GM12878 (cell line): Measurements from ENCODE around the gene MAGI3. TPM values are rescaled to one million over a fixed set of nuclear protein-coding genes. Genes with fewer than 3 reads are reported as not detected.

Experiments used
- ATAC-seq: fragments of 200-7000 bp; cut with Tn5 transposase; 3 replicates; pipeline ENCODE4 v1.9.1; 2020; ENCODE audit warnings: mild to moderate bottlenecking, moderate library complexity
- BruUV-seq: library from RNA; stranded (reverse); fragments of 400-500 nt; replicated peaks from 2 replicates; lab custom pipeline; 2021; lab: Mats Ljungman, UMichigan
- CTCF ChIA-PET: fragments of 300-600 bp; sonication (Branson Sonifier 250); formaldehyde crosslinking; extraction: SDS; loops from one replicate; lab custom pipeline; 2021; ENCODE audit warnings: inconsistent platforms; lab: Yijun Ruan, JAX
- POLR2A ChIA-PET: fragments of 350-600 bp; formaldehyde crosslinking; extraction: SDS; loops from one replicate; lab custom pipeline; 2021; ENCODE audit warnings: inconsistent platforms; lab: Charles Lee
- RAD21 ChIA-PET: fragments of 300-600 bp; sonication (Branson Sonifier 250); formaldehyde crosslinking; loops from one replicate; lab custom pipeline; 2023; ENCODE audit warnings: antibody characterized with exemption; ENCODE audit not compliant: unreplicated experiment; lab: Charles Lee
- SMC1A ChIA-PET: fragments of 300-600 bp; sonication (Branson Sonifier 250); formaldehyde crosslinking; loops from one replicate; lab custom pipeline; 2023; ENCODE audit not compliant: unreplicated experiment, uncharacterized antibody; lab: Charles Lee
- DNase-seq: peaks from one replicate; pipeline ENCODE4 v3.0.0-alpha.2; 2011; ENCODE audit warnings: low read depth, low spot score
- FAIRE-seq: peaks from 3 replicates; lab custom pipeline; 2011; peaks lifted over from hg19 to GRCh38; lab: Jason Lieb, UNC
- H2AFZ ChIP-seq: 2 replicates; pipeline ENCODE4 v1.6.0; 2011; ENCODE audit warnings: low read depth, low read length, control low read depth; ENCODE audit not compliant: control insufficient read depth
- H3K27ac ChIP-seq: 2 replicates; pipeline ENCODE4 v1.5.1; 2011; ENCODE audit warnings: control low read depth; ENCODE audit not compliant: control insufficient read depth, insufficient read depth
- H3K27me3 ChIP-seq, 2 experiments: replicated peaks in 1 of 2; 2 replicates each; pipeline versions ENCODE4 v1.6.0 to v1.6.1; 2011; ENCODE audit warnings: low read length in 1 of 2; ENCODE audit not compliant: control insufficient read depth in 2 of 2, insufficient read depth in 2 of 2
- H3K36me3 ChIP-seq, 2 experiments: 2 replicates each; pipeline ENCODE4 v1.5.1; 2011; ENCODE audit warnings: low read length in 1 of 2; ENCODE audit not compliant: control insufficient read depth in 2 of 2, insufficient read depth in 2 of 2
- H3K4me1 ChIP-seq: 2 replicates; pipeline ENCODE4 v1.6.1; 2011; ENCODE audit warnings: mild to moderate bottlenecking, low read length, moderate library complexity, mixed read lengths; ENCODE audit not compliant: control insufficient read depth, insufficient read depth
- H3K4me2 ChIP-seq: 2 replicates; pipeline ENCODE4 v1.6.0; 2011; ENCODE audit warnings: control low read depth; ENCODE audit not compliant: control insufficient read depth, insufficient read depth
- H3K4me3 ChIP-seq: fragments of 200-600 bp; sonication (generic); 2 replicates; pipeline ENCODE4 v1.5.1; 2016
- H3K79me2 ChIP-seq: 2 replicates; pipeline ENCODE4 v1.6.0; 2011; ENCODE audit warnings: low read length; ENCODE audit not compliant: control insufficient read depth, insufficient read depth
- H3K9ac ChIP-seq: 2 replicates; pipeline ENCODE4 v1.8.0; 2011; ENCODE audit warnings: low read length, control low read depth, mixed read lengths; ENCODE audit not compliant: control insufficient read depth, insufficient read depth
- H3K9me3 ChIP-seq: replicated peaks from 3 replicates; pipeline ENCODE4 v1.5.1; 2011; ENCODE audit warnings: mild to moderate bottlenecking, low read length; ENCODE audit not compliant: control insufficient read depth, insufficient read depth
- H4K20me1 ChIP-seq: 2 replicates; pipeline ENCODE4 v1.6.0; 2011; ENCODE audit not compliant: control insufficient read depth, insufficient read depth
- CHD1 ChIP-seq: IDR thresholded peaks from 2 replicates; pipeline ENCODE4 v1.6.1; 2012; ENCODE audit warnings: low read depth, low read length, improper control_type of control experiment
- FOS ChIP-seq: IDR thresholded peaks from 3 replicates; pipeline ENCODE4 v1.6.1; 2011; ENCODE audit warnings: borderline replicate concordance; ENCODE audit not compliant: insufficient read length; ENCODE audit errors: extremely low read depth
- NBN ChIP-seq: fragments of 450-650 bp; IDR thresholded peaks from 2 replicates; pipeline ENCODE4 v1.6.1; 2016
- PAX5 ChIP-seq: IDR thresholded peaks from 2 replicates; pipeline ENCODE4 v1.6.1; 2011; ENCODE audit warnings: low read depth, low read length, borderline replicate concordance
- RELA ChIP-seq: fragments of 450-650 bp; IDR thresholded peaks from 2 replicates; pipeline ENCODE4 v1.8.0; 2014; ENCODE audit warnings: borderline replicate concordance; ENCODE audit not compliant: partially characterized antibody
- TCF3 ChIP-seq: IDR thresholded peaks from 2 replicates; pipeline ENCODE4 v1.6.1; 2012; ENCODE audit warnings: low read depth, mild to moderate bottlenecking, low read length, borderline replicate concordance; ENCODE audit not compliant: insufficient read depth
- WGBS: methylation state at CpG from one replicate; pipeline ENCODE4 v1.1.6; 2016; ENCODE audit warnings: low lambda C conversion rate; ENCODE audit not compliant: insufficient replicate concordance, insufficient coverage; ENCODE audit errors: missing lambda C conversion rate; 5-methylcytosine and 5-hydroxymethylcytosine counted together
- in situ Hi-C: fragments of 300-500 bp; cut with MboI; formaldehyde crosslinking; loops from 9 replicates; pipeline ENCODE4 v1.14.3; 2018; ENCODE audit warnings: mixed read lengths
- intact Hi-C: fragments of 100-400 bp; cut with micrococcal nuclease; formaldehyde crosslinking; loops from one replicate; pipeline ENCODE4 v1.14.2; 2022; ENCODE audit not compliant: unreplicated experiment
- polyA plus RNA-seq, 11 experiments: library from polyadenylated mRNA; depleted of rRNA in 4 of 11; unstranded in 6 of 11; stranded (reverse) in 5 of 11; fragments of >200 nt; fragmentation: Nextera tagmentation in 4 of 11; fragmentation: Illumina TruSeq in 1 of 11; extraction: Ambion mirVana in 4 of 11; extraction: Trizol in 1 of 11; gene quantifications; 1 replicate in 1 of 11; 2 replicates in 10 of 11; pipeline versions ENCODE4 v1.2.1 to v1.2.3, GENCODE V29; 2011 to 2016; ENCODE audit warnings: inconsistent platforms in 2 of 11, missing spikeins in 2 of 11, low read depth in 1 of 11
- total RNA-seq, 4 experiments: library from RNA; depleted of rRNA in 3 of 4; stranded (reverse); fragments of >200 nt in 3 of 4; fragmentation: Illumina TruSeq in 1 of 4; extraction: Trizol in 1 of 4; gene quantifications; 2 replicates each; pipeline versions ENCODE4 v1.2.1 to v1.2.3, GENCODE V29; 2013 to 2021
- TF ChIP-seq, protein P1 (sequence below): fragments of 450-650 bp; formaldehyde crosslinking; IDR thresholded peaks from 2 replicates; pipeline ENCODE4 v1.4.0; 2020; ENCODE audit warnings: mild to moderate bottlenecking, moderate library complexity
- TF ChIP-seq, protein P2 (sequence below): IDR thresholded peaks from 2 replicates; pipeline ENCODE4 v1.6.1; 2012; ENCODE audit warnings: low read depth, low read length, improper control_type of control experiment

Gene MAGI3
- total and polyA plus RNA-seq, 10 of the 15 experiments (the other 5 are each of a cell fraction or from before 2014, with no cell fraction given), result 0.17 to 0.65 (median 0.32) TPM

DNA sequence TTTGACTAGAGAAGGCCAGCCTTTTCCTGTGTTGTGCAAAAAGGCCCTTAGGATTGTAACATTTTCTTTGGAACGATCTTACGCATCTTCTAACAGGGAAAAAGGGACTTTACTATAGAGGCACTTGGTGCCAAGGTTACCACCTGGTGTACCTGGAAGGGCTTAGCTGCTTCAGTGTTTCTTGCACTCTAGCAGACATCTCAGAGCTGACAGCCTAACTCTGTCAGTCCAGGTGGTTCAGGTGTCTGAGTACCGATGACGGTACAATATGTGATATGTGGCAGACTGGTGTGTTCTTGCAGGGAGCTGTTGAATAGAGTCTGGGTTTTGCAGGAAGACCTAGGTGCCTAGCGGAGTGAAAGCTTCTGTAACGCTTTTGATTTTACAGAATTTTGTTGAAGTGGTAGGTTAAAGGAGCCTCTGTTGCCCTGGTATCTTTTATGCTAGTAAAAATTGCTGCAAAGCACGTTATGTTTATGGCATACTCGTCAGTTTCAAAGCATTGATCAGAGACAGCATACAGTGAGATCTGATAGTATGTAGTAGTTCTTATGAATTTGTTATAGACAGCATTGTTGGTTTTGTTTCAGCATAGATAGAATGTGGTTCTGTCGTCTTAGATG, 1.4 kb downstream of the MAGI3 start:
- H2AFZ ChIP-seq, result peak overlapping the region; percentile 86
- RAD21 ChIA-PET, result no interaction called here
- WGBS, result 44% methylated on average over 9 of the region's 9 CpGs
- no peak for DNase-seq
- peaks cover 2% of the 10 kb centered on the region; the same call in 1 of the 2 replicates for H3K4me1 ChIP-seq
- CTCF ChIA-PET, result interaction anchor here (0.6 to 2.1 kb wide), 3 partner anchors 9 to 319 kb away, joined by 3 to 10 read pairs (median 3); partner anchors contain the start of gene LRIG2
- FAIRE-seq, result peak; percentile 7
- POLR2A ChIA-PET, result interaction anchor here (0.7 kb wide), 1 partner anchor 17 kb away, joined by 4 read pairs; no protein-coding TSS in a partner anchor
- no peaks in the 10 kb centered on the region for H3K36me3 ChIP-seq
- peak overlapping the region; percentile 96 for H3K4me2 ChIP-seq
- TF ChIP-seq NBN, result no peak
- TF ChIP-seq FOS, result no peak
- no peak for TF ChIP-seq PAX5
- TF ChIP-seq RELA, result no peak
- TF ChIP-seq, protein P1, sequence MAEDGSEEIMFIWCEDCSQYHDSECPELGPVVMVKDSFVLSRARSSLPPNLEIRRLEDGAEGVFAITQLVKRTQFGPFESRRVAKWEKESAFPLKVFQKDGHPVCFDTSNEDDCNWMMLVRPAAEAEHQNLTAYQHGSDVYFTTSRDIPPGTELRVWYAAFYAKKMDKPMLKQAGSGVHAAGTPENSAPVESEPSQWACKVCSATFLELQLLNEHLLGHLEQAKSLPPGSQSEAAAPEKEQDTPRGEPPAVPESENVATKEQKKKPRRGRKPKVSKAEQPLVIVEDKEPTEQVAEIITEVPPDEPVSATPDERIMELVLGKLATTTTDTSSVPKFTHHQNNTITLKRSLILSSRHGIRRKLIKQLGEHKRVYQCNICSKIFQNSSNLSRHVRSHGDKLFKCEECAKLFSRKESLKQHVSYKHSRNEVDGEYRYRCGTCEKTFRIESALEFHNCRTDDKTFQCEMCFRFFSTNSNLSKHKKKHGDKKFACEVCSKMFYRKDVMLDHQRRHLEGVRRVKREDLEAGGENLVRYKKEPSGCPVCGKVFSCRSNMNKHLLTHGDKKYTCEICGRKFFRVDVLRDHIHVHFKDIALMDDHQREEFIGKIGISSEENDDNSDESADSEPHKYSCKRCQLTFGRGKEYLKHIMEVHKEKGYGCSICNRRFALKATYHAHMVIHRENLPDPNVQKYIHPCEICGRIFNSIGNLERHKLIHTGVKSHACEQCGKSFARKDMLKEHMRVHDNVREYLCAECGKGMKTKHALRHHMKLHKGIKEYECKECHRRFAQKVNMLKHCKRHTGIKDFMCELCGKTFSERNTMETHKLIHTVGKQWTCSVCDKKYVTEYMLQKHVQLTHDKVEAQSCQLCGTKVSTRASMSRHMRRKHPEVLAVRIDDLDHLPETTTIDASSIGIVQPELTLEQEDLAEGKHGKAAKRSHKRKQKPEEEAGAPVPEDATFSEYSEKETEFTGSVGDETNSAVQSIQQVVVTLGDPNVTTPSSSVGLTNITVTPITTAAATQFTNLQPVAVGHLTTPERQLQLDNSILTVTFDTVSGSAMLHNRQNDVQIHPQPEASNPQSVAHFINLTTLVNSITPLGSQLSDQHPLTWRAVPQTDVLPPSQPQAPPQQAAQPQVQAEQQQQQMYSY (CRISPR knock-in tag), result no peak
- no peak for TF ChIP-seq TCF3
- TF ChIP-seq, protein P2, sequence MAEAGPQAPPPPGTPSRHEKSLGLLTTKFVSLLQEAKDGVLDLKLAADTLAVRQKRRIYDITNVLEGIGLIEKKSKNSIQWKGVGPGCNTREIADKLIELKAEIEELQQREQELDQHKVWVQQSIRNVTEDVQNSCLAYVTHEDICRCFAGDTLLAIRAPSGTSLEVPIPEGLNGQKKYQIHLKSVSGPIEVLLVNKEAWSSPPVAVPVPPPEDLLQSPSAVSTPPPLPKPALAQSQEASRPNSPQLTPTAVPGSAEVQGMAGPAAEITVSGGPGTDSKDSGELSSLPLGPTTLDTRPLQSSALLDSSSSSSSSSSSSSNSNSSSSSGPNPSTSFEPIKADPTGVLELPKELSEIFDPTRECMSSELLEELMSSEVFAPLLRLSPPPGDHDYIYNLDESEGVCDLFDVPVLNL, result no peak
- no peak for TF ChIP-seq CHD1
- intact Hi-C loops (loop anchor here (2.0 to 10.0 kb wide), 3 partner anchors 249 to 677 kb away; partner anchors contain the start of gene PPM1J), in situ Hi-C loops (no loop called here)
- SMC1A ChIA-PET, result interaction anchor here (1.1 kb wide), 1 partner anchor 12 kb away, joined by 3 read pairs; no protein-coding TSS in a partner anchor
- H3K9ac ChIP-seq, result no peak overlapping the region; the same call in 1 of the 2 replicates
- BruUV-seq, result no TSS peak
- H4K20me1 ChIP-seq, result no peaks in the 10 kb centered on the region
- ATAC-seq, result no peak
- H3K9me3 ChIP-seq, result no peaks in the 10 kb centered on the region; the same call in 1 of the 3 replicates
- no peaks in the 10 kb centered on the region for H3K79me2 ChIP-seq
- peak overlapping the region; percentile 68 for H3K4me3 ChIP-seq
- H3K27me3 ChIP-seq, result peaks cover 0 to 10% of the 10 kb centered on the region in 2 experiments; a peak in 2 of 4 replicates
- no peak overlapping the region for H3K27ac ChIP-seq
